HG02938 (cell line): ENCODE results near the gene DGCR6L.

Experiments
- ATAC-seq: cut with Tn5 transposase; IDR thresholded peaks from one replicate; pipeline ENCODE4 v1.9.1; 2021; ENCODE audit warnings: mild to moderate bottlenecking, moderate library complexity; ENCODE audit not compliant: unreplicated experiment

DGCR6L gene

GRCh38 chr22:20264614-20265452, 55.0 kb downstream of the DGCR6L start:
- ATAC-seq = no peak
